ENCODE results near the gene ATP7B.

Gene ATP7B

GRCh38 chr13:52010890-52011631, at the start of gene ATP7B:
ATP7B (minus strand) TSS chr13:52011450; CDS start chr13:52011337, 113 bp downstream.
- peak; percentile 10 for TF ChIP-seq CTCF (IDR thresholded peaks at IDR 0.05; ENCODE audit: low read depth, low read length, missing control alignments)
- no peak for DNase-seq (ENCODE audit: low read depth)
- H3K4me3 ChIP-seq (ENCODE audit: low read depth, low read length): peak within 1 kb of the TSS; percentile 93

- no peak overlapping the region for H3K4me3 ChIP-seq (ENCODE audit: low read depth, low read length)
- no peak for DNase-seq (ENCODE audit: low read depth)
- TF ChIP-seq CTCF (IDR thresholded peaks at IDR 0.05; ENCODE audit: low read depth, low read length, missing control alignments): no peak
Measured at GRCh38 chr13:52053460-52053859, 42.2 kb upstream of the ATP7B start.

GRCh38 chr13:52051400-52051799, 40.1 kb upstream of the ATP7B start:
- no peak overlapping the region for H3K4me3 ChIP-seq (ENCODE audit: low read depth, low read length)
- DNase-seq (ENCODE audit: low read depth): no peak
- no peak for TF ChIP-seq CTCF (IDR thresholded peaks at IDR 0.05; ENCODE audit: low read depth, low read length, missing control alignments)

- no peak for TF ChIP-seq CTCF (IDR thresholded peaks at IDR 0.05; ENCODE audit: low read depth, low read length, missing control alignments)
- H3K4me3 ChIP-seq (ENCODE audit: low read depth, low read length): no peak overlapping the region
- DNase-seq (ENCODE audit: low read depth): no peak
Measured at GRCh38 chr13:52048516-52048915, 37.3 kb upstream of the ATP7B start.

- no peak for DNase-seq (ENCODE audit: low read depth)
- TF ChIP-seq CTCF (IDR thresholded peaks at IDR 0.05; ENCODE audit: low read depth, low read length, missing control alignments): no peak
Measured at GRCh38 chr13:52047463-52047862, 36.2 kb upstream of the ATP7B start.

GRCh38 chr13:52043675-52044074, 32.4 kb upstream of the ATP7B start:
- no peak overlapping the region for H3K4me3 ChIP-seq (ENCODE audit: low read depth, low read length)
- DNase-seq (ENCODE audit: low read depth): no peak
- no peak for TF ChIP-seq CTCF (IDR thresholded peaks at IDR 0.05; ENCODE audit: low read depth, low read length, missing control alignments)

More at GRCh38 chr13:52047463-52047862, 36.2 kb upstream of the ATP7B start:
- H3K4me3 ChIP-seq (ENCODE audit: low read depth, low read length): no peak overlapping the region

- no peak for DNase-seq (ENCODE audit: low read depth)
- TF ChIP-seq CTCF (IDR thresholded peaks at IDR 0.05; ENCODE audit: low read depth, low read length, missing control alignments): no peak
- H3K4me3 ChIP-seq (ENCODE audit: low read depth, low read length): no peak overlapping the region
Measured at GRCh38 chr13:52036037-52036436, 24.8 kb upstream of the ATP7B start.
